BLaER1 treated with 17β-estradiol and CSF1 and Interleukin-3, amounts not matched to agents 10 nM and 100 nM (cell line): ENCODE results near the gene ADIRF.
"Not testable (repeated sequence)": the region's sequence is repeated elsewhere in the genome, so short reads cannot be mapped to it uniquely, and the experiment has no call there.

Experiments
- H3K27ac ChIP-seq, 11 experiments: shearing (Covaris generic); formaldehyde crosslinking; 2 replicates each; pipeline ENCODE4 v1.8.1; 2022
- H3K27me3 ChIP-seq, 11 experiments: shearing (Covaris generic); formaldehyde crosslinking; 2 replicates each; pipeline ENCODE4 v1.8.1; 2022
- H3K36me3 ChIP-seq, 11 experiments: shearing (Covaris generic); formaldehyde crosslinking; 2 replicates each; pipeline ENCODE4 v1.8.1; 2022
- H3K4me1 ChIP-seq, 10 experiments: shearing (Covaris generic); formaldehyde crosslinking; 2 replicates each; pipeline ENCODE4 v1.8.1; 2022
- H3K4me2 ChIP-seq, 11 experiments: shearing (Covaris generic); formaldehyde crosslinking; 2 replicates each; pipeline ENCODE4 v1.8.1; 2022
- H3K4me3 ChIP-seq, 10 experiments: shearing (Covaris generic); formaldehyde crosslinking; 2 replicates each; pipeline ENCODE4 v1.8.1; 2022
- H3K9ac ChIP-seq, 11 experiments: shearing (Covaris generic); formaldehyde crosslinking; 2 replicates each; pipeline ENCODE4 v1.8.1; 2022
- H3K9me3 ChIP-seq, 11 experiments: shearing (Covaris generic); formaldehyde crosslinking; replicated peaks in 1 of 11; 2 replicates each; pipeline ENCODE4 v1.8.1; 2022
- H4K20me1 ChIP-seq, 11 experiments: shearing (Covaris generic); formaldehyde crosslinking; 2 replicates each; pipeline ENCODE4 v1.8.1; 2022
- Cebpa-rat ChIP-seq, 11 experiments: shearing (Covaris generic); IDR thresholded peaks; 2 replicates each; pipeline ENCODE4 v1.8.1; 2022

ADIRF gene

GRCh38 chr10:86968271-86968993, at the start of gene ADIRF:
TSS of gene ADIRF (plus strand) at chr10:86968482. CDS start at chr10:86968545, 63 bp downstream.
- Histone ChIP-seq H3K36me3 (no peaks in the 10 kb centered on the region), H3K9me3 (peaks cover 0 to 8% (median 0%) of the 10 kb centered on the region in 11 experiments; a peak in 2 of 22 replicates), H3K27ac (no peak within 1 kb of the TSS), H4K20me1 (no peaks in the 10 kb centered on the region), H3K4me1 (peaks cover 29 to 77% (median 49%) of the 10 kb centered on the region in 10 experiments), H3K4me2 (peak within 1 kb of the TSS in 6 of 11 experiments; percentile 3 to 95 (median 73); a peak in 6 of 22 replicates), H3K4me3 (no peak within 1 kb of the TSS), H3K9ac (no peak within 1 kb of the TSS), H3K27me3 (peaks cover 23 to 48% (median 45%) of the 10 kb centered on the region in 11 experiments)
- TF ChIP-seq Cebpa-rat (IDR thresholded peaks at IDR 0.05), result no peak

- Histone ChIP-seq H3K36me3 (peaks cover 0 to 8% (median 0%) of the 10 kb centered on the region in 11 experiments; a peak in 1 of 22 replicates), H3K27ac (no peak overlapping the region)
Observed at GRCh38 chr10:86922553-86922961, 45.7 kb upstream of the ADIRF start.

GRCh38 chr10:86929468-86930380, 38.6 kb upstream of the ADIRF start:
- TF ChIP-seq Cebpa-rat (IDR thresholded peaks at IDR 0.05), result no peak
- H3K27me3 ChIP-seq, result no peaks in the 10 kb centered on the region
- no peaks in the 10 kb centered on the region for H4K20me1 ChIP-seq
- H3K4me1 ChIP-seq, result no peaks in the 10 kb centered on the region
- H3K4me2 ChIP-seq, result no peak overlapping the region
- no peak overlapping the region for H3K4me3 ChIP-seq
- no peak overlapping the region for H3K27ac ChIP-seq
- H3K9ac ChIP-seq, result no peak overlapping the region
- no peaks in the 10 kb centered on the region for H3K9me3 ChIP-seq
- H3K36me3 ChIP-seq, result no peaks in the 10 kb centered on the region; a peak in 1 of 22 replicates

More at GRCh38 chr10:86922553-86922961, 45.7 kb upstream of the ADIRF start:
- Histone ChIP-seq H3K4me2 (no peak overlapping the region), H3K9ac (no peak overlapping the region), H3K4me1 (no peaks in the 10 kb centered on the region), H4K20me1 (no peaks in the 10 kb centered on the region), H3K27me3 (no peaks in the 10 kb centered on the region), H3K9me3 (no peaks in the 10 kb centered on the region), H3K4me3 (no peak overlapping the region)
- no peak for TF ChIP-seq Cebpa-rat (IDR thresholded peaks at IDR 0.05)

- Histone ChIP-seq H3K4me1 (0 out of 20 replicates have a peak, but pooled peaks cover 0 to 3% (median 0%) of the 10 kb centered on the region in 10 experiments), H3K27ac (no peak overlapping the region), H3K9ac (no peak overlapping the region), H3K36me3 (no peaks in the 10 kb centered on the region; a peak in 1 of 22 replicates), H3K4me3 (no peak overlapping the region), H3K4me2 (no peak overlapping the region), H3K9me3 (0 out of 22 replicates have a peak, but pooled peaks cover 0 to 9% (median 0%) of the 10 kb centered on the region in 11 experiments), H3K27me3 (no peaks in the 10 kb centered on the region), H4K20me1 (no peaks in the 10 kb centered on the region)
- TF ChIP-seq Cebpa-rat (IDR thresholded peaks at IDR 0.05), result no peak
Observed at GRCh38 chr10:86931872-86932271, 36.4 kb upstream of the ADIRF start.

- no peaks in the 10 kb centered on the region for H3K27me3 ChIP-seq
- no peak overlapping the region for H3K27ac ChIP-seq
- TF ChIP-seq Cebpa-rat (IDR thresholded peaks at IDR 0.05), result no peak
- no peak overlapping the region for H3K4me3 ChIP-seq
- 0 out of 20 replicates have a peak, but pooled peaks cover 0 to 3% (median 0%) of the 10 kb centered on the region in 10 experiments for H3K4me1 ChIP-seq
- H3K9ac ChIP-seq, result no peak overlapping the region
- no peaks in the 10 kb centered on the region; a peak in 1 of 22 replicates for H3K36me3 ChIP-seq
- H4K20me1 ChIP-seq, result no peaks in the 10 kb centered on the region
- H3K9me3 ChIP-seq, result 0 out of 22 replicates have a peak, but pooled peaks cover 0 to 9% (median 0%) of the 10 kb centered on the region in 11 experiments
- no peak overlapping the region for H3K4me2 ChIP-seq
Observed at GRCh38 chr10:86932674-86933073, 35.6 kb upstream of the ADIRF start.

- H3K4me2 ChIP-seq, result not testable (repeated sequence)
Observed at GRCh38 chr10:86934162-86934711, 34.0 kb upstream of the ADIRF start.

GRCh38 chr10:86936661-86937501, 31.4 kb upstream of the ADIRF start:
- Histone ChIP-seq H4K20me1 (no peaks in the 10 kb centered on the region), H3K4me1 (0 out of 20 replicates have a peak, but pooled peaks cover 0 to 3% (median 0%) of the 10 kb centered on the region in 10 experiments), H3K36me3 (no peaks in the 10 kb centered on the region), H3K27ac (no peak overlapping the region), H3K27me3 (no peaks in the 10 kb centered on the region), H3K4me2 (no peak overlapping the region), H3K9me3 (0 out of 22 replicates have a peak, but pooled peaks cover 0 to 9% (median 0%) of the 10 kb centered on the region in 11 experiments), H3K4me3 (no peak overlapping the region), H3K9ac (no peak overlapping the region)
- TF ChIP-seq Cebpa-rat (IDR thresholded peaks at IDR 0.05), result no peak

More at GRCh38 chr10:86934162-86934711, 34.0 kb upstream of the ADIRF start:
- H3K27me3 ChIP-seq, H3K36me3 ChIP-seq, H3K4me1 ChIP-seq, H3K9me3 ChIP-seq, H3K9ac ChIP-seq, H3K4me3 ChIP-seq, H4K20me1 ChIP-seq, H3K27ac ChIP-seq: not testable (repeated sequence)

GRCh38 chr10:86937502-86938154, 30.7 kb upstream of the ADIRF start:
- peaks cover 0 to 9% (median 0%) of the 10 kb centered on the region in 11 experiments; a peak in 1 of 22 replicates for H3K9me3 ChIP-seq
- H3K9ac ChIP-seq, result no peak overlapping the region
- no peaks in the 10 kb centered on the region for H3K36me3 ChIP-seq
- no peak overlapping the region for H3K4me2 ChIP-seq
- no peaks in the 10 kb centered on the region for H3K27me3 ChIP-seq
- no peak overlapping the region for H3K4me3 ChIP-seq
- no peak overlapping the region for H3K27ac ChIP-seq
- no peak for TF ChIP-seq Cebpa-rat (IDR thresholded peaks at IDR 0.05)
- no peaks in the 10 kb centered on the region for H4K20me1 ChIP-seq
- H3K4me1 ChIP-seq, result 0 out of 20 replicates have a peak, but pooled peaks cover 0 to 3% (median 0%) of the 10 kb centered on the region in 10 experiments
